ENCODE data around the gene TOX4. TPM values are rescaled to one million over a fixed set of nuclear protein-coding genes. Genes with fewer than 3 reads are reported as not detected.

The TOX4 gene
- total and polyA plus RNA-seq, 2 of the 4 experiments (the other 2 are of a cell fraction): 26.7 to 56.6 TPM

GRCh38 chr14:21526672-21527317 is 49.8 kb downstream of the TOX4 start:
- no peak for ATAC-seq (ENCODE audit: low read depth)
- H3K36me3 ChIP-seq (ENCODE audit: control insufficient read depth, insufficient read depth, low read length): peaks cover 15% of the 10 kb centered on the region; the same call in 1 of the 2 replicates
- TF ChIP-seq NFE2L2 (IDR thresholded peaks at IDR 0.05; ENCODE audit: low read depth, low read length) (no peak), RCOR1 (IDR thresholded peaks at IDR 0.05; ENCODE audit: insufficient replicate concordance, low read length) (no peak), USF2 (IDR thresholded peaks at IDR 0.05; ENCODE audit: low read depth, low read length) (no peak), FOS (IDR thresholded peaks at IDR 0.05; ENCODE audit: low read depth, low read length) (no peak), CHD1 (IDR thresholded peaks at IDR 0.05; ENCODE audit: low read depth, low read length) (no peak), MXI1 (IDR thresholded peaks at IDR 0.05; ENCODE audit: borderline replicate concordance, low read depth, low read length) (no peak), SMC3 (IDR thresholded peaks at IDR 0.05; ENCODE audit: low read depth, low read length) (no peak), ELK1 (IDR thresholded peaks at IDR 0.05; ENCODE audit: borderline replicate concordance, low read depth, low read length) (no peak), MAFK (IDR thresholded peaks at IDR 0.05; ENCODE audit: low read depth, low read length) (no peak), MAZ (IDR thresholded peaks at IDR 0.05; ENCODE audit: borderline replicate concordance, low read depth, low read length) (no peak), RFX5 (IDR thresholded peaks at IDR 0.05; ENCODE audit: low read depth, low read length) (no peak), BHLHE40 (IDR thresholded peaks at IDR 0.05; ENCODE audit: low read depth, low read length) (no peak), POLR2A (IDR thresholded peaks at IDR 0.05; ENCODE audit: low read depth, low read length) (no peak), RAD21 (IDR thresholded peaks at IDR 0.05; ENCODE audit: low read length) (no peak)
- TF ChIP-seq, protein P1, sequence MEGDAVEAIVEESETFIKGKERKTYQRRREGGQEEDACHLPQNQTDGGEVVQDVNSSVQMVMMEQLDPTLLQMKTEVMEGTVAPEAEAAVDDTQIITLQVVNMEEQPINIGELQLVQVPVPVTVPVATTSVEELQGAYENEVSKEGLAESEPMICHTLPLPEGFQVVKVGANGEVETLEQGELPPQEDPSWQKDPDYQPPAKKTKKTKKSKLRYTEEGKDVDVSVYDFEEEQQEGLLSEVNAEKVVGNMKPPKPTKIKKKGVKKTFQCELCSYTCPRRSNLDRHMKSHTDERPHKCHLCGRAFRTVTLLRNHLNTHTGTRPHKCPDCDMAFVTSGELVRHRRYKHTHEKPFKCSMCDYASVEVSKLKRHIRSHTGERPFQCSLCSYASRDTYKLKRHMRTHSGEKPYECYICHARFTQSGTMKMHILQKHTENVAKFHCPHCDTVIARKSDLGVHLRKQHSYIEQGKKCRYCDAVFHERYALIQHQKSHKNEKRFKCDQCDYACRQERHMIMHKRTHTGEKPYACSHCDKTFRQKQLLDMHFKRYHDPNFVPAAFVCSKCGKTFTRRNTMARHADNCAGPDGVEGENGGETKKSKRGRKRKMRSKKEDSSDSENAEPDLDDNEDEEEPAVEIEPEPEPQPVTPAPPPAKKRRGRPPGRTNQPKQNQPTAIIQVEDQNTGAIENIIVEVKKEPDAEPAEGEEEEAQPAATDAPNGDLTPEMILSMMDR (conservative IDR thresholded peaks at IDR 0.05; ENCODE audit: low read depth, low read length): no peak

More at GRCh38 chr14:21526672-21527317, 49.8 kb downstream of the TOX4 start:
- H2BK15ac ChIP-seq (ENCODE audit: low read depth, low read length): no peak overlapping the region
- no TSS peak for BruUV-seq (replicated peaks)
- DNase-seq: no peak
- H3K27ac ChIP-seq (ENCODE audit: insufficient read depth, low read length): no peak overlapping the region
- H3K14ac ChIP-seq (replicated peaks; ENCODE audit: low read depth, low read length): no peak overlapping the region
- no peak overlapping the region for H4K5ac ChIP-seq (ENCODE audit: low read depth, low read length)
- no peak overlapping the region for H3K18ac ChIP-seq (ENCODE audit: low read depth, low read length)
- intact Hi-C loops (cut with micrococcal nuclease) (no loop called here), dilution Hi-C loops (cut with HindIII; ENCODE audit: low sequenced_read_pairs, unreplicated experiment) (no loop called here), in situ Hi-C loops (cut with MboI; ENCODE audit: low sequenced_read_pairs) (no loop called here)
- no peak overlapping the region for H2AK5ac ChIP-seq (ENCODE audit: low read depth, low read length)
- H3K23ac ChIP-seq (ENCODE audit: low read depth, low read length): no peak overlapping the region
- H4K8ac ChIP-seq (ENCODE audit: low read depth in 2 of 2, low read length in 2 of 2): 0 out of 4 replicates have a peak overlapping the region, but pooled peaks of 1 of the 2 experiments have one; percentile 14
- H3K4me1 ChIP-seq (ENCODE audit: control insufficient read depth, insufficient read depth, low read length): peaks cover 2% of the 10 kb centered on the region
- H2BK120ac ChIP-seq (ENCODE audit: low read depth, low read length): no peak overlapping the region
- peak overlapping the region; percentile 96 for H2AFZ ChIP-seq (replicated peaks; ENCODE audit: low read length, poor library complexity)
- no peak overlapping the region for H2BK20ac ChIP-seq (ENCODE audit: low read depth, low read length)
- H4K91ac ChIP-seq (ENCODE audit: insufficient read depth, low read depth, low read length): no peak overlapping the region
- H2BK5ac ChIP-seq (ENCODE audit: low read depth, low read length, poor library complexity, severe bottlenecking): no peak overlapping the region
- 37% methylated on average over 3 of the region's 13 CpGs; no CpG with 5 or more reads in 1 of the 2 experiments for WGBS, 2 experiments (ENCODE audit: extremely low coverage in 2 of 2, insufficient read length in 1 of 2)
- H3K56ac ChIP-seq (ENCODE audit: extremely low read depth, insufficient read depth, low read length): no peak overlapping the region
- peak overlapping the region; percentile 100 for H3K4me3 ChIP-seq (ENCODE audit: insufficient read depth, low read depth, low read length)
- CTCF ChIA-PET: interaction anchor here (0.6 to 1.5 kb wide), 4 partner anchors 10 to 30 kb away, joined by 4 to 11 read pairs (median 4); partner anchors contain the start of gene METTL3
- POLR2A ChIA-PET (ENCODE audit: unreplicated experiment): interaction anchor here (0.6 to 1.1 kb wide), 3 partner anchors 8 to 16 kb away, joined by 3 to 4 read pairs (median 3); partner anchors contain the start of gene METTL3
- no peak overlapping the region for H3K4ac ChIP-seq (ENCODE audit: low read depth, low read length)
- no peak overlapping the region for H3K9ac ChIP-seq (ENCODE audit: low read depth, low read length)
- no peaks in the 10 kb centered on the region; the same call in 1 of the 2 replicates for H4K20me1 ChIP-seq (ENCODE audit: insufficient read depth, low read length)
- peak overlapping the region; percentile 58 for H2AK9ac ChIP-seq (replicated peaks; ENCODE audit: low read depth, low read length, poor library complexity)
- H3K4me2 ChIP-seq (ENCODE audit: low read depth, low read length): peak overlapping the region; percentile 95
- peaks cover 0 to 19% of the 10 kb centered on the region in 2 experiments; a peak in 2 of 4 replicates for H3K79me1 ChIP-seq (ENCODE audit: low read depth in 1 of 2, low read length in 2 of 2)
- peaks cover 4% of the 10 kb centered on the region for H3K9me1 ChIP-seq (ENCODE audit: insufficient read depth, low read length)
- H3K27me3 ChIP-seq (ENCODE audit: control insufficient read depth, insufficient read depth, low read length): peaks cover 7% of the 10 kb centered on the region
- no peaks in the 10 kb centered on the region for H3K9me3 ChIP-seq (ENCODE audit: control insufficient read depth, insufficient read depth, low read length)

Data from IMR-90 (cell line).